SU-DHL-6 (cell line): ENCODE data around the gene CEP170B.

ENCODE experiments used
- H2AFZ ChIP-seq: fragments of 200-600 bp; sonication (generic); 2 replicates; pipeline ENCODE4 v1.6.1; 2014; ENCODE audit warnings: low read depth, mild to moderate bottlenecking, moderate library complexity, mixed read lengths, antibody characterized with exemption, low read length; ENCODE audit not compliant: severe bottlenecking
- H3F3A ChIP-seq: fragments of 200-600 bp; shearing (Covaris generic); 2 replicates; pipeline ENCODE4 v1.6.0; 2016; ENCODE audit warnings: antibody characterized with exemption, mild to moderate bottlenecking; ENCODE audit not compliant: insufficient read depth
- H3K27ac ChIP-seq: fragments of 200-600 bp; sonication (generic); 2 replicates; pipeline ENCODE4 v1.5.1; 2016; ENCODE audit warnings: low read depth, mild to moderate bottlenecking, low read length, moderate library complexity, mixed read lengths
- H3K27me3 ChIP-seq: fragments of 200-600 bp; sonication (generic), shearing (Covaris generic); 2 replicates; pipeline ENCODE4 v1.6.0; 2014; ENCODE audit warnings: mild to moderate bottlenecking, low read length
- H3K36me3 ChIP-seq: fragments of 200-600 bp; sonication (generic); 2 replicates; pipeline ENCODE4 v1.6.1; 2014; ENCODE audit warnings: mild to moderate bottlenecking, low read length, mixed read lengths
- H3K4me2 ChIP-seq: fragments of 300-600, 200-600 bp; shearing (Covaris generic), sonication (generic); 2 replicates; pipeline ENCODE4 v1.6.0; 2014; ENCODE audit warnings: low read length, low read depth, mild to moderate bottlenecking; ENCODE audit not compliant: poor library complexity, severe bottlenecking
- H3K4me3 ChIP-seq: fragments of 200-600 bp; sonication (generic); 2 replicates; pipeline ENCODE4 v1.5.1; 2014; ENCODE audit warnings: antibody characterized with exemption, low read length, mild to moderate bottlenecking, mixed read lengths; ENCODE audit not compliant: insufficient read depth, poor library complexity, severe bottlenecking
- H3K79me2 ChIP-seq: fragments of 200-600 bp; sonication (generic); 2 replicates; pipeline ENCODE4 v1.6.1; 2014; ENCODE audit warnings: mild to moderate bottlenecking, low read length, moderate library complexity; ENCODE audit not compliant: insufficient read depth
- H3K9ac ChIP-seq: fragments of 200-600 bp; sonication (generic); 2 replicates; pipeline ENCODE4 v1.7.0; 2014; ENCODE audit warnings: mild to moderate bottlenecking, low read length
- H3K9me2 ChIP-seq: fragments of 200-600 bp; sonication (generic); replicated peaks from 2 replicates; pipeline ENCODE4 v1.6.1; 2014; ENCODE audit warnings: low read length; ENCODE audit not compliant: insufficient read depth
- H3K9me3 ChIP-seq: fragments of 200-600 bp; sonication (generic); 2 replicates; pipeline ENCODE4 v1.6.1; 2014; ENCODE audit warnings: low read length, mixed read lengths; ENCODE audit not compliant: insufficient read depth
- H4K20me1 ChIP-seq: fragments of 200-600 bp; sonication (generic); 2 replicates; pipeline ENCODE4 v1.6.1; 2014; ENCODE audit warnings: low read depth, mild to moderate bottlenecking, antibody characterized with exemption, low read length, moderate library complexity, mixed read lengths
- CTCF ChIP-seq: fragments of 200-600 bp; sonication (generic); IDR thresholded peaks from one replicate; pipeline ENCODE4 v1.5.1; 2017; ENCODE audit warnings: antibody characterized with exemption, mild to moderate bottlenecking, low read length, moderate library complexity; ENCODE audit not compliant: insufficient read depth, poor library complexity, severe bottlenecking
- EZH2phosphoT487 ChIP-seq: fragments of 200-600 bp; sonication (generic), shearing (Covaris generic); conservative IDR thresholded peaks from 2 replicates; pipeline ENCODE4 v1.6.1; 2018; ENCODE audit warnings: mild to moderate bottlenecking, antibody characterized with exemption, low read length, moderate library complexity, mixed read lengths

CEP170B gene

GRCh38 chr14:104933746-104934733 lies 69.0 kb downstream of the CEP170B start:
- H3K9me3 ChIP-seq: no peaks in the 10 kb centered on the region

GRCh38 chr14:104935026-104935650 lies 70.1 kb downstream of the CEP170B start:
- H3K27me3 ChIP-seq: no peaks in the 10 kb centered on the region
- no peak overlapping the region for H3K4me3 ChIP-seq
- H3K36me3 ChIP-seq: no peaks in the 10 kb centered on the region
- no peaks in the 10 kb centered on the region for H4K20me1 ChIP-seq
- no peak overlapping the region for H3K27ac ChIP-seq
- H3K4me2 ChIP-seq: no peak overlapping the region
- H3K9ac ChIP-seq: no peak overlapping the region
- H3F3A ChIP-seq: no peaks in the 10 kb centered on the region
- TF ChIP-seq EZH2phosphoT487: no peak
- no peak for TF ChIP-seq CTCF
- no peaks in the 10 kb centered on the region for H3K9me2 ChIP-seq
- no peaks in the 10 kb centered on the region for H3K9me3 ChIP-seq
- no peak overlapping the region for H2AFZ ChIP-seq
- no peaks in the 10 kb centered on the region for H3K79me2 ChIP-seq

More at GRCh38 chr14:104933746-104934733, 69.0 kb downstream of the CEP170B start:
- Histone ChIP-seq H4K20me1 (no peaks in the 10 kb centered on the region), H2AFZ (no peak overlapping the region), H3K79me2 (no peaks in the 10 kb centered on the region), H3K4me3 (no peak overlapping the region), H3K27ac (no peak overlapping the region), H3K27me3 (no peaks in the 10 kb centered on the region), H3K9me2 (no peaks in the 10 kb centered on the region), H3K36me3 (no peaks in the 10 kb centered on the region), H3K9ac (no peak overlapping the region), H3F3A (no peaks in the 10 kb centered on the region), H3K4me2 (no peak overlapping the region)
- TF ChIP-seq CTCF (no peak), EZH2phosphoT487 (no peak)

- no peaks in the 10 kb centered on the region for H4K20me1 ChIP-seq
- H3K27ac ChIP-seq: no peak overlapping the region
- H3K4me2 ChIP-seq: no peak overlapping the region
- no peak overlapping the region for H2AFZ ChIP-seq
- H3K9me3 ChIP-seq: no peaks in the 10 kb centered on the region
- H3K9me2 ChIP-seq: no peaks in the 10 kb centered on the region
- no peaks in the 10 kb centered on the region for H3K79me2 ChIP-seq
- TF ChIP-seq EZH2phosphoT487: no peak
- TF ChIP-seq CTCF: no peak
- H3K36me3 ChIP-seq: no peaks in the 10 kb centered on the region
- H3K27me3 ChIP-seq: no peaks in the 10 kb centered on the region
- no peaks in the 10 kb centered on the region for H3F3A ChIP-seq
- no peak overlapping the region for H3K9ac ChIP-seq
- H3K4me3 ChIP-seq: no peak overlapping the region
Measured at GRCh38 chr14:104935955-104936354, 70.9 kb downstream of the CEP170B start.
